WTC11 (cell line): ENCODE measurements around the gene DYRK1A.

Experiments used
- ATF6 ChIP-seq: sonication (generic); formaldehyde crosslinking; IDR thresholded peaks from 2 replicates; pipeline ENCODE4 v1.8.1; 2023; ENCODE audit warnings: mild to moderate bottlenecking, missing genetic modification reagents
- CBFB ChIP-seq: sonication (generic); formaldehyde crosslinking; IDR thresholded peaks from 2 replicates; pipeline ENCODE4 v1.8.1; 2022; ENCODE audit warnings: mild to moderate bottlenecking, low read depth, missing genetic modification reagents
- CTCF ChIP-seq: fragments of 200-600 bp; IDR thresholded peaks from 2 replicates; pipeline ENCODE4 v1.8.0; 2022; ENCODE audit warnings: antibody characterized with exemption
- ETV6 ChIP-seq: sonication (generic); formaldehyde crosslinking; IDR thresholded peaks from 2 replicates; pipeline ENCODE4 v1.8.1; 2022; ENCODE audit warnings: mild to moderate bottlenecking, missing genetic modification reagents
- KAT7 ChIP-seq: sonication (generic); formaldehyde crosslinking; IDR thresholded peaks from 2 replicates; pipeline ENCODE4 v1.8.1; 2023; ENCODE audit warnings: missing genetic modification reagents, mild to moderate bottlenecking, borderline replicate concordance
- MAX ChIP-seq: sonication (generic); formaldehyde crosslinking; IDR thresholded peaks from 2 replicates; pipeline ENCODE4 v1.8.0; 2022; ENCODE audit warnings: mild to moderate bottlenecking, missing genetic modification reagents
- NFYB ChIP-seq: sonication (generic); formaldehyde crosslinking; conservative IDR thresholded peaks from 2 replicates; pipeline ENCODE4 v1.8.0; 2022; ENCODE audit warnings: low read depth, missing genetic modification reagents
- USF1 ChIP-seq: sonication (generic); formaldehyde crosslinking; IDR thresholded peaks from 2 replicates; pipeline ENCODE4 v1.8.0; 2022; ENCODE audit warnings: mild to moderate bottlenecking, missing genetic modification reagents
- ZNF138 ChIP-seq: sonication (generic); formaldehyde crosslinking; conservative IDR thresholded peaks from 2 replicates; pipeline ENCODE4 v1.8.1; 2022; ENCODE audit warnings: mild to moderate bottlenecking, moderate library complexity, missing genetic modification reagents
- ZNF232 ChIP-seq: sonication (generic); formaldehyde crosslinking; IDR thresholded peaks from 2 replicates; pipeline ENCODE4 v1.8.0; 2022; ENCODE audit warnings: mild to moderate bottlenecking, missing genetic modification reagents

GRCh38 chr21:37421306-37421705, 54.7 kb downstream of the DYRK1A start:
- no peak for TF ChIP-seq CTCF
- TF ChIP-seq MAX (CRISPR knock-in tag) = no peak
- no peak for TF ChIP-seq ZNF232
- no peak for TF ChIP-seq CBFB (CRISPR knock-in tag)
- no peak for TF ChIP-seq ZNF138 (CRISPR knock-in tag)
- no peak for TF ChIP-seq KAT7 (CRISPR knock-in tag)
- no peak for TF ChIP-seq NFYB (CRISPR knock-in tag)
- TF ChIP-seq ATF6 (CRISPR knock-in tag) = no peak
- no peak for TF ChIP-seq ETV6
- no peak for TF ChIP-seq USF1 (CRISPR knock-in tag)
